ENCODE results near the gene MAMDC4. TPM values are rescaled to one million over a fixed set of nuclear protein-coding genes. Genes with fewer than 3 reads are reported as not detected.
"Not testable (repeated sequence)": the region's sequence is repeated elsewhere in the genome, so short reads cannot be mapped to it uniquely, and the experiment has no call there.

Gene MAMDC4
- total and polyA plus RNA-seq, 2 experiments from 2014 or later = 17.8 to 22.2 TPM

GRCh38 chr9:136842380-136842948 lies 9.7 kb upstream of the MAMDC4 start, which contains the start of gene AJM1:
Gene AJM1 (plus strand): TSS chr9:136842478. CDS start chr9:136844415, 1,937 bp downstream.
- not testable (repeated sequence) for H3K36me3 ChIP-seq; H3K9me3 ChIP-seq (ENCODE audit: low read depth); H3K27me3 ChIP-seq
- peak; percentile 84 for TF ChIP-seq CTCF (IDR thresholded peaks at IDR 0.05; ENCODE audit: low read depth, low read length)
- peak; percentile 81 to 84 for DNase-seq (ENCODE audit: low read depth in 1 of 2, low spot score in 1 of 2)
- peak within 1 kb of the TSS; percentile 3 for H3K4me3 ChIP-seq
- peaks cover 27% of the 10 kb centered on the region for H3K4me1 ChIP-seq (ENCODE audit: low read depth)
- peak within 1 kb of the TSS; percentile 88 for H3K27ac ChIP-seq

- H3K27ac ChIP-seq = peak overlapping the region; percentile 11
- not testable (repeated sequence) for H3K9me3 ChIP-seq (ENCODE audit: low read depth); H3K4me3 ChIP-seq; H3K36me3 ChIP-seq; DNase-seq (ENCODE audit: low read depth in 1 of 2, low spot score in 1 of 2); H3K27me3 ChIP-seq
- H3K4me1 ChIP-seq (ENCODE audit: low read depth) = peaks cover 27% of the 10 kb centered on the region
These were observed 8.9 kb upstream of the MAMDC4 start for GRCh38 chr9:136843159-136843800.

DNA sequence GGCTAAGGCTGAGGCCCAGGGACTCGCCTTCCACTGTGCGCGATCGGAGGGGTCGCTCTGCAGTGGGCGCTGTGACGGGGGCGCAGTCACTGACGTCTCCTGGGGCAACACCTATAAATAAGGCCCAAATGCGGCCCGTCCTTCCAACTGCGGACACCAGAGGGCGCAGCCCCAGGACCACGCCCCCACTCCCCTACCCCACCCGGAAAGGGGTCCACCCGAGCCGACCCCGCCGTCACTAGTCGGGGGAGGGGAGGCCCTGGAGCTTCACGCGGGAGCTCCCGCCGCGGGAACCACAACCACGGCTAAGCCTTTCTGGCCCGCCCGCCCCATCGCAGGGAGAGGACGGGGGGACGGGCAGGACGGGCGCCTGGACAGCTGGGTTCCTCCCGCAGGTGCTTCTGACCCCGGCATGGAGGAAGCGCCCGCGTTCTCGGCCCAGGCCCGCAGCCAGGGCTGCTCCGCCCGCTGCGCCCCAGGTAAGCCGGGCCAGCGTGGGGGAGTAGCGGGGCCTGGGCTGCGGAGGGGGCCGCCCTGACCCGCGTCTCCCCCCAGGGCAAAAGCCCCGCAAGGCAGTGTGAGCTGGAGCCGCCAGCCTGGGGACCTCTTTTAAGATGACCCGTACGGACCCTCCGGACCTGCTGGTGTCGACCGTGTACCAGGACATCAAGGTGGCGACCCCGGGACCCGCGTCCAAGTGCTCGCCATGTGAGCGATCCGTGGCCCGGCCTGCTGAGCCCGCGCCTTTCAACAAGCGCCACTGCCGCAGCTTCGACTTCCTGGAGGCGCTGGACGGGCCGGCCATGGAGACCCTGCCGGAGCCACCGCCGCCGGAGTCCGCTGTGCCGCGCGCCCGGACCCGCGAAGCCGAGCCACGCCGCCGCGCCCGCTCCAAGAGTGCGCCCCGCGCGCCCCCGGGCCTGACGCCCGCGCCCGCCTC lies 8.1 kb upstream of the MAMDC4 start:
- H3K4me1 ChIP-seq (ENCODE audit: low read depth) = peaks cover 27% of the 10 kb centered on the region
- not testable (repeated sequence) for H3K36me3 ChIP-seq; H3K27ac ChIP-seq; H3K4me3 ChIP-seq; H3K27me3 ChIP-seq; H3K9me3 ChIP-seq (ENCODE audit: low read depth)
- DNase-seq (ENCODE audit: low read depth in 1 of 2, low spot score in 1 of 2) = peak in 1 of 2 donors; percentile 45
- peak; percentile 39 for TF ChIP-seq CTCF (IDR thresholded peaks at IDR 0.05; ENCODE audit: low read depth, low read length)

GRCh38 chr9:136844761-136845464 lies 7.2 kb upstream of the MAMDC4 start:
- Histone ChIP-seq H3K4me1 (ENCODE audit: low read depth) (peaks cover 27% of the 10 kb centered on the region), H3K27ac (no peak overlapping the region), H3K9me3 (ENCODE audit: low read depth) (no peaks in the 10 kb centered on the region), H3K27me3 (no peaks in the 10 kb centered on the region), H3K36me3 (no peaks in the 10 kb centered on the region), H3K4me3 (no peak overlapping the region)
- TF ChIP-seq CTCF (IDR thresholded peaks at IDR 0.05; ENCODE audit: low read depth, low read length) = no peak
- no peak for DNase-seq (ENCODE audit: low read depth in 1 of 2, low spot score in 1 of 2)

- DNase-seq (ENCODE audit: low read depth in 1 of 2, low spot score in 1 of 2) = no peak
- H3K9me3 ChIP-seq (ENCODE audit: low read depth) = no peaks in the 10 kb centered on the region
- H3K4me3 ChIP-seq = no peak overlapping the region
- H3K27me3 ChIP-seq = no peaks in the 10 kb centered on the region
- peaks cover 25% of the 10 kb centered on the region for H3K4me1 ChIP-seq (ENCODE audit: low read depth)
- no peak overlapping the region for H3K27ac ChIP-seq
- no peak for TF ChIP-seq CTCF (IDR thresholded peaks at IDR 0.05; ENCODE audit: low read depth, low read length)
- peaks cover 1% of the 10 kb centered on the region for H3K36me3 ChIP-seq
These were observed 6.5 kb upstream of the MAMDC4 start for GRCh38 chr9:136845465-136846260.
